Esophagus muscularis mucosa (tissue), 4 donors: ENCODE data around the gene GGACT.

Experiments used
- EP300 ChIP-seq: sonication (generic); formaldehyde crosslinking; IDR thresholded peaks from one replicate; pipeline ENCODE4 v1.6.1; 2017; ENCODE audit warnings: antibody characterized with exemption
- POLR2A ChIP-seq: fragments of 450-650 bp; IDR thresholded peaks from one replicate; pipeline ENCODE4 v1.6.1; 2017; ENCODE audit warnings: antibody characterized with exemption, moderate library complexity, mild to moderate bottlenecking, low read depth
- TF ChIP-seq, protein P1 (sequence below), 3 experiments: fragments of 200-600 bp in 2 of 3; fragments of 450-650 bp in 1 of 3; sonication (generic) in 2 of 3; IDR thresholded peaks; one replicate each; pipeline ENCODE4 v1.5.1; 2017 to 2019; ENCODE audit warnings: antibody characterized with exemption in 3 of 3, mild to moderate bottlenecking in 2 of 3, moderate library complexity in 1 of 3

DNA sequence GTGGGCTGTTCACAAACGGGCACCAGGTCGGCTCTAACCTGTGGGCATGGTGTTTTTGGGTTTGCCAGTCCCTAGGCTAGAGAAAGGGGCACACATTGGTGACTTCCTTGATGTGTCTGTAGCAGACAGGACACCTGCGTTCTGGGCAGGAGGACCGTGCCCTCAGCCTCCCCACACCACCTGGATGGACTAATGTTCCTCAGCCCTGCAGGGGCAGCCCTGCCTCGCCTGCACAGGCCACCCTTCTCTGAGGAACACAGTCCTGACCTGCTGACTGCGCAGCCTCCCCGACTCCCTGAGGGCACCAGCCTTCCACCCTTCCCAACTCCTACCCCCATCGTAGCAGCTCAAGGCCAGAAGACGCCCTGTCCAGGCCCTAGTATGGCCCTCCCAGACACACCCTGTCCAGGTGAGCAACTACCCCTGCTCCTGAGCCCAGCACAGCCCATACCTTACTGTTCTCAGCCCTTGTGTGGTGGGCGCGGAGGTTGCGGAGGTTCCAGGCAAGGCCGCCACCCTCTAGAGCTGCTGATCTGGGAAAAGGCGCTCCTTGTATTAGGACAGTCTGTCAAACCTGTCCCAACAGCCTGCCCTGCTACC lies 55.7 kb downstream of the GGACT start:
- TF ChIP-seq, protein P1, sequence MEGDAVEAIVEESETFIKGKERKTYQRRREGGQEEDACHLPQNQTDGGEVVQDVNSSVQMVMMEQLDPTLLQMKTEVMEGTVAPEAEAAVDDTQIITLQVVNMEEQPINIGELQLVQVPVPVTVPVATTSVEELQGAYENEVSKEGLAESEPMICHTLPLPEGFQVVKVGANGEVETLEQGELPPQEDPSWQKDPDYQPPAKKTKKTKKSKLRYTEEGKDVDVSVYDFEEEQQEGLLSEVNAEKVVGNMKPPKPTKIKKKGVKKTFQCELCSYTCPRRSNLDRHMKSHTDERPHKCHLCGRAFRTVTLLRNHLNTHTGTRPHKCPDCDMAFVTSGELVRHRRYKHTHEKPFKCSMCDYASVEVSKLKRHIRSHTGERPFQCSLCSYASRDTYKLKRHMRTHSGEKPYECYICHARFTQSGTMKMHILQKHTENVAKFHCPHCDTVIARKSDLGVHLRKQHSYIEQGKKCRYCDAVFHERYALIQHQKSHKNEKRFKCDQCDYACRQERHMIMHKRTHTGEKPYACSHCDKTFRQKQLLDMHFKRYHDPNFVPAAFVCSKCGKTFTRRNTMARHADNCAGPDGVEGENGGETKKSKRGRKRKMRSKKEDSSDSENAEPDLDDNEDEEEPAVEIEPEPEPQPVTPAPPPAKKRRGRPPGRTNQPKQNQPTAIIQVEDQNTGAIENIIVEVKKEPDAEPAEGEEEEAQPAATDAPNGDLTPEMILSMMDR (IDR thresholded peaks at IDR 0.05), result no peak
- TF ChIP-seq EP300 (no peak), POLR2A (no peak)
